Measurements from ENCODE around the gene HAUS7. TPM values are rescaled to one million over a fixed set of nuclear protein-coding genes. Genes with fewer than 3 reads are reported as not detected.

The HAUS7 gene
- total and polyA plus RNA-seq, 2 of the 8 experiments (the other 6 are each of a cell fraction or from before 2014, with no cell fraction given) = 45.4 to 54.0 TPM

DNA sequence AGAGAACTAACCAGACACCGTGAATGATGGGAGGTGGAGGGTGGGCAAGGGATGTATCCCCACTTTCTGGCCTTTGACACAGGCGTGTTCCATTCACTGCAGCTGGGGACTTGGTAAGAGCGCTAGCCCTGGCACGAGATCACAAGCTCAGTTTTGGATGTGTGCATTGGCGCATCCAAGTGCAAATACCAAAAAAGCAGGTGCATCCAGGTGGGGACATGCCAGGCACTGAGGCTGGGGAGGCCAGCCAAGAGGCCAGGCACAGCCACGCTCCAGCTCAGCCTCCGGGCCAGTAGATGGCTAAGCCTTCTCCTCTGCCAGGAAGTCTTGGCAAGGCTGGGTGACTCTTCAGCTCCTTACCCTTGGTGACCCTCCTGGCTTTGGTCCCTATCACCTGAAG lies 63.5 kb downstream of the HAUS7 start (continued):
- TF ChIP-seq GTF2F1 (IDR thresholded peaks at IDR 0.05; ENCODE audit: borderline replicate concordance, low read depth, low read length) (no peak), RXRA (IDR thresholded peaks at IDR 0.05; ENCODE audit: insufficient read depth, low read depth, low read length) (no peak), SIX5 (IDR thresholded peaks at IDR 0.05; ENCODE audit: low read depth, low read length) (no peak), TAF7 (optimal IDR thresholded peaks at IDR 0.05; ENCODE audit: borderline replicate concordance, low read depth, low read length) (no peak)
